ENCODE data around the gene KMO. TPM values are rescaled to one million over a fixed set of nuclear protein-coding genes. Genes with fewer than 3 reads are reported as not detected.

KMO gene
- total and polyA plus RNA-seq, 2 of the 8 experiments (the other 6 are each of a cell fraction or from before 2014, with no cell fraction given) = not detected

DNA sequence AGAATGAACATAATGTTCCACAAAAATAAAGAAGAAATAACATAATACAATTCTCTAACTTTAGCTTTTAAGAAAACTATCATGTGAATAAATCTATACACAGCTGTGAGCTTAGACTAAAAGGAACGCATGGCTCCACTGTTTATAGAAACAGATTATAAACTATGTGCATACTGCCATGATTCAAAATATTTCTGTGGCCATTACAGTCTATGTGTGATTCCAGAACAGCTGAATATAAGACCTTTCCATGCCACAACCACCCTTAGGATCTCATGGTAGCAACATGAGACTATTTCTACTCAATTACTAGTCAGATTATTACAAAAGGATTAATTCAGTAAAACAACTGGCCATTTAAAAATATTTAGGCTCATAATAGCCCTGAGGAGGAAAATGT lies 104.1 kb downstream of the KMO start:
- ChIA-PET CTCF (ENCODE audit: partially characterized antibody) (interaction anchor here (0.5 kb wide), 1 partner anchor 354 kb away, joined by 5 read pairs; no protein-coding TSS in a partner anchor), POLR2A (ENCODE audit: partially characterized antibody) (no interaction called here)
- peaks cover 0 to 7% (median 3%) of the 10 kb centered on the region in 4 experiments; a peak in 5 of 7 replicates for H3K4me1 ChIP-seq (replicated peaks in 1 of 4; ENCODE audit: control insufficient read depth in 3 of 4, insufficient read depth in 4 of 4, low read length in 3 of 4)
- no peaks in the 10 kb centered on the region for H3K9me3 ChIP-seq (ENCODE audit: insufficient read depth in 2 of 2, low read depth in 1 of 2, low read length in 1 of 2)
- H2BK15ac ChIP-seq (ENCODE audit: low read length) = no peak overlapping the region
- H3K9ac ChIP-seq (replicated peaks in 1 of 4; ENCODE audit: extremely low read depth in 1 of 4, low read depth in 3 of 4, low read length in 3 of 4) = no peak overlapping the region
- H3K18ac ChIP-seq (ENCODE audit: extremely low read depth, low read length) = no peak overlapping the region
- 100% methylated on average over 1 of the region's 1 CpG; no CpG with 5 or more reads in 1 of the 2 experiments for WGBS, 2 experiments (ENCODE audit: extremely low coverage in 1 of 2, insufficient coverage in 1 of 2, insufficient read length in 1 of 2, insufficient replicate concordance in 2 of 2, low coverage in 1 of 2, low lambda C conversion rate in 2 of 2, missing lambda C conversion rate in 1 of 2)
- peaks cover 4% of the 10 kb centered on the region; the same call in 1 of the 2 replicates for H3K23me2 ChIP-seq (ENCODE audit: low read depth, low read length)
- no peak overlapping the region for H2BK20ac ChIP-seq (ENCODE audit: low read length)
- H3K4ac ChIP-seq (replicated peaks; ENCODE audit: insufficient read length, low read depth, low read length) = no peak overlapping the region
- no peak overlapping the region for H4K91ac ChIP-seq (replicated peaks; ENCODE audit: insufficient read length, low read length)
- FAIRE-seq (no peak), DNase-seq (ENCODE audit: low read depth in 1 of 2, low spot score in 2 of 2) (no peak)
- no peak overlapping the region for H4K5ac ChIP-seq (ENCODE audit: insufficient read length, low read depth, low read length)
- peaks cover 3 to 78% of the 10 kb centered on the region in 2 experiments; a peak in 3 of 4 replicates for H3K79me2 ChIP-seq (ENCODE audit: control insufficient read depth in 1 of 2, insufficient read depth in 2 of 2, low read length in 2 of 2)
- H3K36me3 ChIP-seq (ENCODE audit: control insufficient read depth in 2 of 4, insufficient read depth in 4 of 4, low read length in 3 of 4) = peaks cover 0 to 33% (median 11%) of the 10 kb centered on the region in 4 experiments; a peak in 6 of 8 replicates
- no peak overlapping the region; a peak in 1 of 4 replicates for H3K4me2 ChIP-seq (ENCODE audit: insufficient read depth in 1 of 2, low read depth in 2 of 2, low read length in 2 of 2)
- H2AFZ ChIP-seq (ENCODE audit: low read length) = no peak overlapping the region
- H3K23ac ChIP-seq (ENCODE audit: insufficient read length) = no peak overlapping the region
- no peak overlapping the region for H2BK120ac ChIP-seq (replicated peaks; ENCODE audit: low read depth, low read length)
- H3K27me3 ChIP-seq (replicated peaks in 1 of 4; ENCODE audit: control insufficient read depth in 3 of 4, extremely low read depth in 1 of 4, insufficient read depth in 3 of 4, low read length in 3 of 4) = no peaks in the 10 kb centered on the region; a peak in 1 of 7 replicates
- H3K4me3 ChIP-seq (ENCODE audit: extremely low read depth in 1 of 4, insufficient read depth in 2 of 4, low read depth in 3 of 4, low read length in 4 of 4) = no peak overlapping the region
- H2BK5ac ChIP-seq (ENCODE audit: low read depth, low read length) = no peak overlapping the region
- no peak overlapping the region for H2BK12ac ChIP-seq (ENCODE audit: low read depth, low read length)
- no peak overlapping the region for H3K56ac ChIP-seq (replicated peaks; ENCODE audit: insufficient read length, low read depth, low read length)
- peaks cover 3% of the 10 kb centered on the region; the same call in 1 of the 2 replicates for H3K79me1 ChIP-seq (ENCODE audit: low read depth, low read length)
- H4K20me1 ChIP-seq (replicated peaks in 1 of 2; ENCODE audit: control insufficient read depth in 1 of 2, insufficient read depth in 2 of 2, low read length in 2 of 2) = peaks cover 0 to 13% of the 10 kb centered on the region in 2 experiments
- H2AK5ac ChIP-seq (ENCODE audit: low read depth, low read length) = no peak overlapping the region
- H3K14ac ChIP-seq (ENCODE audit: insufficient read length) = no peak overlapping the region
- H4K8ac ChIP-seq (ENCODE audit: extremely low read depth, insufficient read depth, low read length) = no peak overlapping the region
- no peak overlapping the region for H3K27ac ChIP-seq (ENCODE audit: low read depth, low read length)
- TF ChIP-seq CHD2 (IDR thresholded peaks at IDR 0.05; ENCODE audit: low read length) (no peak), YY1 (IDR thresholded peaks at IDR 0.05; ENCODE audit: low read depth, low read length) (no peak), JUND (IDR thresholded peaks at IDR 0.05; ENCODE audit: low read length) (no peak), CBX8 (IDR thresholded peaks at IDR 0.05; ENCODE audit: borderline replicate concordance, low read depth, low read length) (no peak), JUN (IDR thresholded peaks at IDR 0.05; ENCODE audit: low read depth, low read length) (no peak), EGR1 (IDR thresholded peaks at IDR 0.05; ENCODE audit: borderline replicate concordance, low read depth, low read length) (no peak), CEBPB (IDR thresholded peaks at IDR 0.05; ENCODE audit: low read depth, low read length) (no peak), RAD21 (IDR thresholded peaks at IDR 0.05 in 1 of 2, conservative IDR thresholded peaks at IDR 0.05 in 1 of 2; ENCODE audit: low read depth in 2 of 2, low read length in 2 of 2) (no peak), BCL11A (IDR thresholded peaks at IDR 0.05; ENCODE audit: low read depth in 2 of 2, low read length in 2 of 2) (no peak), KDM4A (IDR thresholded peaks at IDR 0.05; ENCODE audit: low read depth, low read length, severe bottlenecking) (no peak), ATF3 (IDR thresholded peaks at IDR 0.05; ENCODE audit: insufficient read depth, low read depth, low read length) (no peak), SAP30 (IDR thresholded peaks at IDR 0.05; ENCODE audit: insufficient read depth, insufficient replicate concordance, low read length) (no peak), RFX5 (IDR thresholded peaks at IDR 0.05; ENCODE audit: borderline replicate concordance, low read depth, low read length) (no peak), ZNF274 (IDR thresholded peaks at IDR 0.05; ENCODE audit: borderline replicate concordance, extremely low read depth, low read length) (no peak)
